NCI-H1930 (cell line): Measurements from ENCODE around the gene MIDN.
A peak's percentile ranks its signal among the peaks of the same experiment; 100 is the strongest.
"Not testable (repeated sequence)": the region's sequence is repeated elsewhere in the genome, so short reads cannot be mapped to it uniquely, and the experiment has no call there.

Source experiments
- DNase-seq, 2 experiments: peaks; one replicate each; lab custom pipeline; 2025; lab: John Stamatoyannopoulos, UW

MIDN gene

GRCh38 chr19:1248139-1248785 lies at the start of gene MIDN:
Gene MIDN, plus strand, starts transcription at chr19:1248583. Its CDS starts 1,714 bp downstream, at chr19:1250297.
- DNase-seq, result peak; percentile 52 to 71

- DNase-seq, result no peak
Measured at GRCh38 chr19:1199531-1199930, 48.9 kb upstream of the MIDN start.

GRCh38 chr19:1200614-1201013 lies 47.8 kb upstream of the MIDN start:
- DNase-seq, result not testable (repeated sequence)

- DNase-seq, result peak; percentile 89 to 95
Measured at GRCh38 chr19:1205114-1206099, 43.0 kb upstream of the MIDN start, which contains the start of gene STK11. Gene STK11, plus strand, starts transcription at chr19:1205778. Its CDS starts 1,136 bp downstream, at chr19:1206914.

GRCh38 chr19:1206150-1206863 lies 42.1 kb upstream of the MIDN start:
- no peak for DNase-seq

GRCh38 chr19:1206864-1207450 lies 41.4 kb upstream of the MIDN start:
- DNase-seq, result no peak

GRCh38 chr19:1208830-1209229 lies 39.6 kb upstream of the MIDN start:
- not testable (repeated sequence) for DNase-seq

- no peak for DNase-seq
Measured at GRCh38 chr19:1210227-1210538, 38.2 kb upstream of the MIDN start.

GRCh38 chr19:1211494-1212234 lies 36.7 kb upstream of the MIDN start:
- DNase-seq, result no peak

GRCh38 chr19:1213391-1214286 lies 34.7 kb upstream of the MIDN start:
- no peak for DNase-seq

- no peak for DNase-seq
Measured at GRCh38 chr19:1214299-1214861, 34.0 kb upstream of the MIDN start.

GRCh38 chr19:1214862-1215731 lies 33.3 kb upstream of the MIDN start:
- no peak for DNase-seq

GRCh38 chr19:1216756-1217155 lies 31.6 kb upstream of the MIDN start:
- DNase-seq, result no peak

- no peak for DNase-seq
Measured at GRCh38 chr19:1217366-1217765, 31.0 kb upstream of the MIDN start.

- DNase-seq, result no peak
Measured at GRCh38 chr19:1218751-1219567, 29.4 kb upstream of the MIDN start.

GRCh38 chr19:1219786-1220476 lies 28.5 kb upstream of the MIDN start:
- no peak for DNase-seq

- no peak for DNase-seq
Measured at GRCh38 chr19:1220477-1220930, 27.9 kb upstream of the MIDN start.
